OCI-LY1 (cell line): Measurements from ENCODE around the gene CHST13.
"Not testable (repeated sequence)": the region's sequence is repeated elsewhere in the genome, so short reads cannot be mapped to it uniquely, and the experiment has no call there.

Experiments used
- H2AFZ ChIP-seq: fragments of 200-600 bp; sonication (generic), shearing (Covaris generic); 2 replicates; pipeline ENCODE4 v1.6.0; 2014; ENCODE audit warnings: antibody characterized with exemption, mild to moderate bottlenecking, low read length
- H3F3A ChIP-seq: fragments of 200-600 bp; sonication (generic), shearing (Covaris generic); 2 replicates; pipeline ENCODE4 v1.6.0; 2014; ENCODE audit warnings: mild to moderate bottlenecking, antibody characterized with exemption, low read length, moderate library complexity; ENCODE audit not compliant: insufficient read depth
- H3K27ac ChIP-seq: fragments of 200-600 bp; sonication (generic); 2 replicates; pipeline ENCODE4 v1.5.1; 2014; ENCODE audit warnings: low read length, mixed run types, mild to moderate bottlenecking, low read depth; ENCODE audit not compliant: poor library complexity, severe bottlenecking
- H3K27me3 ChIP-seq: fragments of 200-600 bp; sonication (generic); 2 replicates; pipeline ENCODE4 v1.6.0; 2014; ENCODE audit warnings: antibody characterized with exemption, mild to moderate bottlenecking, low read length, moderate library complexity; ENCODE audit not compliant: insufficient read depth
- H3K36me3 ChIP-seq: fragments of 200-600 bp; sonication (generic); 2 replicates; pipeline ENCODE4 v1.6.1; 2014; ENCODE audit warnings: mild to moderate bottlenecking, antibody characterized with exemption, low read length, moderate library complexity, mixed read lengths; ENCODE audit not compliant: insufficient read depth
- H3K4me1 ChIP-seq: fragments of 200-600 bp; sonication (generic); 2 replicates; pipeline ENCODE4 v1.5.1; 2014; ENCODE audit warnings: mild to moderate bottlenecking, low read length, moderate library complexity; ENCODE audit not compliant: insufficient read depth, severe bottlenecking
- H3K4me2 ChIP-seq: fragments of 200-600 bp; sonication (generic), shearing (Covaris generic); 2 replicates; pipeline ENCODE4 v1.6.1; 2014; ENCODE audit warnings: low read length
- H3K4me3 ChIP-seq: fragments of 200-600 bp; sonication (generic); 2 replicates; pipeline ENCODE4 v1.5.1; 2014; ENCODE audit warnings: low read length, low read depth, mild to moderate bottlenecking, mixed read lengths; ENCODE audit not compliant: poor library complexity, severe bottlenecking
- H3K79me2 ChIP-seq: fragments of 200-600 bp; shearing (Covaris generic); 2 replicates; pipeline ENCODE4 v1.6.1; 2016; ENCODE audit warnings: mixed run types, low read length, mixed read lengths; ENCODE audit not compliant: insufficient read depth
- H3K9ac ChIP-seq: fragments of 200-600 bp; sonication (generic), shearing (Covaris generic); 2 replicates; pipeline ENCODE4 v1.6.1; 2014; ENCODE audit warnings: mild to moderate bottlenecking, low read length, mixed read lengths
- H3K9me2 ChIP-seq: fragments of 200-600 bp; sonication (generic), shearing (Covaris generic); 2 replicates; pipeline ENCODE4 v1.6.1; 2014; ENCODE audit warnings: low read depth, mild to moderate bottlenecking, low read length, mixed read lengths
- H3K9me3 ChIP-seq: fragments of 200-600 bp; shearing (Covaris generic); 2 replicates; pipeline ENCODE4 v1.6.1; 2014; ENCODE audit warnings: low read length, mixed read lengths
- H4K20me1 ChIP-seq: fragments of 200-600 bp; sonication (generic), shearing (Covaris generic); 2 replicates; pipeline ENCODE4 v1.6.0; 2016; ENCODE audit warnings: mild to moderate bottlenecking, low read length; ENCODE audit not compliant: insufficient read depth
- EZH2 ChIP-seq: fragments of 200-600 bp; sonication (generic), shearing (Covaris generic); IDR thresholded peaks from 2 replicates; pipeline ENCODE4 v1.8.0; 2017; ENCODE audit warnings: borderline replicate concordance, mixed run types, mild to moderate bottlenecking, antibody characterized with exemption, low read length, moderate library complexity, mixed read lengths
- TF ChIP-seq, protein P1 (sequence below): fragments of 200-600 bp; sonication (generic), shearing (Covaris generic); IDR thresholded peaks from 2 replicates; pipeline ENCODE4 v1.5.1; 2017; ENCODE audit warnings: mild to moderate bottlenecking, antibody characterized with exemption, low read length, moderate library complexity, mixed read lengths

CHST13 gene

DNA sequence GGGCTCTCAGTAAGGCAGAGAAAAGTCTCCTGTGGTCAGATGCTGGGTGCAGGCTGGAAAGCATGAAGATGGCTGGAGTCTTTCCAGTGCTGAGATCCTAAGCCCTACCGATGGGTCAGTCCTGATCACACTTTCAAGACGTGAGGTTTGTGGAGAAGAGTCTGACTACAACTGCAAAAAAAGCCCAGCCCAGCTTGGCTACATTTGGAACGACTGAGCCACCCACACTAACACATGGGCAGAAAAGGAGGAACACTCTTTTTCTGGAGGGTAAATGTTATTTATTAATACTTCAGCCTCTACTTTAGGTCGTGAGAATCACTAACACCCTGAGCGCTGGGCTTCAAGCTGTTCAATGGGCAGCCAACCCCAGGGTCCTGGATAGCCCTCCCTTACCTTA is 56.8 kb downstream of the CHST13 start:
- Histone ChIP-seq H3K4me2 (no peak overlapping the region), H3F3A (no peaks in the 10 kb centered on the region), H2AFZ (no peak overlapping the region), H3K27ac (no peak overlapping the region), H3K9ac (no peak overlapping the region), H3K27me3 (no peaks in the 10 kb centered on the region), H3K9me3 (no peaks in the 10 kb centered on the region), H3K36me3 (no peaks in the 10 kb centered on the region), H3K79me2 (no peaks in the 10 kb centered on the region), H4K20me1 (no peaks in the 10 kb centered on the region), H3K4me3 (no peak overlapping the region), H3K9me2 (no peaks in the 10 kb centered on the region), H3K4me1 (no peaks in the 10 kb centered on the region)
- TF ChIP-seq, protein P1, sequence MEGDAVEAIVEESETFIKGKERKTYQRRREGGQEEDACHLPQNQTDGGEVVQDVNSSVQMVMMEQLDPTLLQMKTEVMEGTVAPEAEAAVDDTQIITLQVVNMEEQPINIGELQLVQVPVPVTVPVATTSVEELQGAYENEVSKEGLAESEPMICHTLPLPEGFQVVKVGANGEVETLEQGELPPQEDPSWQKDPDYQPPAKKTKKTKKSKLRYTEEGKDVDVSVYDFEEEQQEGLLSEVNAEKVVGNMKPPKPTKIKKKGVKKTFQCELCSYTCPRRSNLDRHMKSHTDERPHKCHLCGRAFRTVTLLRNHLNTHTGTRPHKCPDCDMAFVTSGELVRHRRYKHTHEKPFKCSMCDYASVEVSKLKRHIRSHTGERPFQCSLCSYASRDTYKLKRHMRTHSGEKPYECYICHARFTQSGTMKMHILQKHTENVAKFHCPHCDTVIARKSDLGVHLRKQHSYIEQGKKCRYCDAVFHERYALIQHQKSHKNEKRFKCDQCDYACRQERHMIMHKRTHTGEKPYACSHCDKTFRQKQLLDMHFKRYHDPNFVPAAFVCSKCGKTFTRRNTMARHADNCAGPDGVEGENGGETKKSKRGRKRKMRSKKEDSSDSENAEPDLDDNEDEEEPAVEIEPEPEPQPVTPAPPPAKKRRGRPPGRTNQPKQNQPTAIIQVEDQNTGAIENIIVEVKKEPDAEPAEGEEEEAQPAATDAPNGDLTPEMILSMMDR: no peak
- no peak for TF ChIP-seq EZH2

DNA sequence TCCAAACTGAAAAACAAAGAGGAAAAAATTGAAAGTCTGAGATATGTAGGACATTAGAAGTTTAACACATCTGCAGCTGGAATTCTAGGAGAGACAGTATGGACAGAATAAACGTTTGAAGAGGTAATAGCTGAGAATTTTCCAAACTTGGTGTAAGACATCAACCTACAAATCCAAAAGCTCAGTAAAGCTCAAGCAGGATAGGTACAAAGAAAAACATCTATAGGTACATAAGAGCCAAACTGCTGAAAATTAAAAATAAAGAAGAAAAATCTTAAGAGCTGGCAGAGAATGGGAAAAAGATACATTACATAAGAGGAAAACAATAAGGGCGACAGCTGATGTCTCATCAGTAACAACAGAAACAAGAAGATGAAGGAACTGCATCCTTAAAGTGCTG is 57.6 kb downstream of the CHST13 start:
- Histone ChIP-seq H3K4me1 (no peaks in the 10 kb centered on the region), H3K27me3 (no peaks in the 10 kb centered on the region), H2AFZ (no peak overlapping the region), H3K36me3 (no peaks in the 10 kb centered on the region), H3K4me3 (no peak overlapping the region), H3K4me2 (no peak overlapping the region), H4K20me1 (no peaks in the 10 kb centered on the region), H3K9ac (no peak overlapping the region), H3K9me3 (no peaks in the 10 kb centered on the region), H3K9me2 (no peaks in the 10 kb centered on the region), H3K79me2 (no peaks in the 10 kb centered on the region), H3K27ac (no peak overlapping the region), H3F3A (no peaks in the 10 kb centered on the region)
- TF ChIP-seq, protein P1: no peak
- no peak for TF ChIP-seq EZH2

DNA sequence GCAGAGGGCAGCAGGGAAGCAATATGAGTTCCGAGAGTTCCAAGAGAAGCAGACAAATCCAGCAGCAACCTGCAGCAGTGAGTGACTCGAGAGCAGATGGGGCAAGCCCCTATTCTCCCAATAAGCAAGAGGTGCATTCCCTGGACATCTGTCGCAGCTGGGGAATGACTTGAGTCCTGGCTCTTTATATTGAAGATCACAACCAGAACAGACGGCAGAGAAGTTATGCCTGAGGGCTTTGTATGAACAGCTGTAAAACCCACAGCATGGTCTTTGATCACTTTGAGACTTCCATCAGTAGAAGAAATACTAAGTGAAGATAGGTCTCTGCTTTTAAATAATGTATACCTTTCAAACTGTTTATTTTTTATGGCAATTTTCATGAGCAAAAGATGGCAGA is 58.4 kb downstream of the CHST13 start:
- H3F3A ChIP-seq: no peaks in the 10 kb centered on the region
- no peak overlapping the region for H3K27ac ChIP-seq
- H3K27me3 ChIP-seq: no peaks in the 10 kb centered on the region
- H2AFZ ChIP-seq: no peak overlapping the region
- no peaks in the 10 kb centered on the region for H3K9me3 ChIP-seq
- H3K4me3 ChIP-seq: no peak overlapping the region
- H3K36me3 ChIP-seq: no peaks in the 10 kb centered on the region
- H3K4me2 ChIP-seq: no peak overlapping the region
- H3K79me2 ChIP-seq: no peaks in the 10 kb centered on the region
- H3K9ac ChIP-seq: no peak overlapping the region
- no peaks in the 10 kb centered on the region for H3K9me2 ChIP-seq
- H3K4me1 ChIP-seq: no peaks in the 10 kb centered on the region
- TF ChIP-seq, protein P1: no peak
- TF ChIP-seq EZH2: no peak
- no peaks in the 10 kb centered on the region for H4K20me1 ChIP-seq

DNA sequence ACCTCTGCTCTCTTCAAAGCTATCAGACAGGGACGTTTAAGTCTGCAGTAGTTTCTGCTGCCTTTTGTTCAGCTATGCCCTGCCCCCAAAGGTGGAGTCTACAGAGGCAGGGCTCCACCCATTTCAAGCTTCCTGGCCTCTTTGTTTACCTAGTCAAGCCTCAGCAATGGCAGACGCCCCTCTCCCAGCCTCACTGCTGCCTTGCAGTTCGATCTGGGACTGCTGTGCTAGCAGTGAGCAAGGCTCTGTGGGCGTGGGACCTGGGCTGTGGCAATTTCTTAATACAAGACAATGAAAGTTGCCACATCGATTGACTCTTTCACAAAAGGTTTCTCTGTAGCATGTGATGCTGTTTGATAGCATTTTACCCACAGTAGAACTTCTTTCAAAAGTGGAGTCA is 67.6 kb downstream of the CHST13 start:
- not testable (repeated sequence) for H3K9me3 ChIP-seq, H3K27me3 ChIP-seq, H3K4me3 ChIP-seq, H2AFZ ChIP-seq, H3K9ac ChIP-seq, H3F3A ChIP-seq, H3K79me2 ChIP-seq, H4K20me1 ChIP-seq, H3K36me3 ChIP-seq, H3K4me1 ChIP-seq, H3K9me2 ChIP-seq, H3K27ac ChIP-seq, H3K4me2 ChIP-seq
